ENCODE results near the gene POP5.
A peak's percentile ranks its signal among the peaks of the same experiment; 100 is the strongest.
"Not testable (repeated sequence)": the region's sequence is repeated elsewhere in the genome, so short reads cannot be mapped to it uniquely, and the experiment has no call there.

POP5 gene

DNA sequence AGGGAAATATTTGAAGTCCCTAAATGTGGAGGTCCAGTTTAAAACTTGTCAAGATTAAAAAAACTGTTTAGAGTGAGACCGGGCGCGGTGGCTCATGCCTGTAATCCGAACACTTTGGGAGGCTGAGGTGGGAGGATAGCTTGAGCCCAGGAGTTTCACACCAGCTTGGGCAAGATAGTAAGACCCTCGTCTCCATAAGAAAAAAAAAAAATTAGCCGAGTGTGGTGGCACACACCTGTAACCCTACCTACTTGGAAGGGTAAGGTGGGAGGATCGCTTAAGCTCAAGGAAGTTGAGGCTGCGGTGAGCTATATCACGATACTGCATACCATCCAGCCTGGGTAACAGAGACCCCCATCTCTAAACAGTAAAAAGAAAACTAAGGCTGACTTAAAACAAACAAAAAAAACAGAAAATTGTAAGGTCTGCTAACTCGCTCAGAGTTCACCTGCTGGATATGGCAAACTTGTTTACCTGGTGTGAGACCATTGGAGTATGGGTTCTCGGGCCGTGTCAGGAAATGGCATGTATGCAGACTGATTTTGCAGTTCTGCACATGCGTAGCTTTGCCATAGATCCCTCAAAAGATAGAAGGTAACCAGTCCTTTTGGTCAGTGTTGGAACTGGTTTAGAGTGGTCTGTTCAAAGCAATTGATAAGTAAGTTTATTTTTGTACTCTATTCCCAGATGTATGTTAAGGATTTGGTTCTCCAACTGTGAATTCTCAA is 45.0 kb downstream of the POP5 start:
- DNase-seq = peak; percentile 55

DNA sequence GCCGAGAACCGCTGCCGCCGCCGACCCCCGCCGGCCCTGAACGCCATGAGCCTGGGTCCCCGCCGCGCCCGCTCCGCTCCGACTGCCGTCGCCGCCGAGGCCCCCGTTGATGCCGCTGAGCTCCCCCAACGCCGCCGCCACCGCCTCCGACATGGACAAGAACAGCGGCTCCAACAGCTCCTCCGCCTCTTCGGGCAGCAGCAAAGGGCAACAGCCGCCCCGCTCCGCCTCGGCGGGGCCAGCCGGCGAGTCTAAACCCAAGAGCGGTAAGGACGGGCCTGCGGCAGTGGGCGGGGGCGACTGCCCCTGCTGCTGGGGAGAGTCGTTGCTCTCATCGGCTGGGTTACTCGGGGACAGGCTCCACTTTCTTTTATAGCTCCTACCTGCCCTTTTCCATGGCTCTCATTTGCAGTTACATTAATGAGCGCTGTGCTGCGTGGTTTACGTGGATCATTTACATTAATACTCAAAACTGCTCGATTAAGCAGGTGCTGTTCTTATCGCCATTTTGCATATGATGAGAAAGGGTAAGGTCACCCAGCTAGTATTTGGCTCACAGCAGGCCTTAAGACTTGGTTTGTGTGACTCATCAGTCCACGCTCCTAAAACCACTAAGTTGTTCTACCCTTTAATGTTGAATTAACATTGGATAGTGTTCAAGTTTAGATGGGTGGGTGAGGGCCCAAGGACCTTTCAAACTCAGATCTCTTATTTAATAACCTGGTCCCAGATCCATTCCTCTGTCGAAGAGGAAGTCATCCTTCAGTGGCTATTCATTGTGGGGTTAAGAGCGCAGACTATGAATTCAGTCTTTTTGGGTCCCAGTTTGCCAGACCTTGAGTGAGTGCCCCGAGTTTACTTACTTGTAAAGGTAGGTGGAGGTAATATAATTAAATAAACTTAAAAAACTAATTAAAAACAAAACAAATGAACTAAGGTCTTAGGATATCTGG is 46.2 kb downstream of the POP5 start:
- DNase-seq = peak; percentile 65

DNA sequence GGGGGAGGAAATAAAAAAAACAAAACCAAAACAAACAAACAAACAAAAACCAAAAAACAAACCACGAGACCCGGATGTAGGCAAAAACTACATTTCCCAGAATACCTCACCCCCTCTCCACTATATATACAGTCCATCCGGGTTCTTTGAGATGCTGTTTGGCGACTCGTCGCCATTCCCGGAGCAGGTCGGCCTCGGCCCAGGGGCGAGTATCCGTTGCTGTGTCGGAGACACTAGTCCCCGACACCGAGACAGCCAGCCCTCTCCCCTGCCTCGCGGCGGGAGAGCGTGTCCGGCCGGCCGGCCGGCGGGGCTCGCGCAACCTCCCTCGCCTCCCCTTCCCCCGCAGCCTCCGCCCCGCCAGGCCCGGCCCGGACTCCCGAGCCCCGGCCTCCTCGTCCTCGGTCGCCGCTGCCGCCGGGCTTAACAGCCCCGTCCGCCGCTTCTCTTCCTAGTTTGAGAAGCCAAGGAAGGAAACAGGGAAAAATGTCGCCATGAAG is 46.9 kb downstream of the POP5 start, which contains the start of gene RNF10:
Gene RNF10, plus strand, starts transcription at position 154 of the 500 bp plus-strand sequence. CDS start 456 bp downstream, outside the sequence.
- DNase-seq = peak; percentile 92

DNA sequence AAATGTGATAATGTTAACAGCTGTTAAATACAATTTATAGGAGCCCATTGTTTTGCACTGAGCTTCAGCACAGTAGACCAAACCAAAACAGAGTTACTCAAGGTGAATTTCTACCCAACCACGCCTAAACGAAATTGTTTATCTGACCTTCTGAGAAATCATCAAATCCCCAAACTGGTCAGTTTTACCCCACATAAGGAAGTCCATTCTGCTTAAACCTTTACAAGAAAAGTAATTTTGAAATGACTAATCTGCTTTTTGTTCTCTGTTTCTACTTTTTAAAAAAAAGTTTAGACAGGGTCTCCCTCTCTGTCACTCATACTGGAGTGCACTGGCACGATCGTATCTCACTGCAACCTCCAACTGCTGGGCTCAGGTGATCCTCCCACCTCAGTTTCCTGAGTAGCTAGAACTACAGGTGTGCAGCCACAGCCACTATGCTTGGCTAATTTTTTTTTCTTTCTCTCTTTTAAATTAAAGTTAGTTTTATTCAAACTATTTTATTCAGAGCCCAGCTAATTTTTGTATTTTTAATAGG is 48.4 kb downstream of the POP5 start:
- DNase-seq = no peak

DNA sequence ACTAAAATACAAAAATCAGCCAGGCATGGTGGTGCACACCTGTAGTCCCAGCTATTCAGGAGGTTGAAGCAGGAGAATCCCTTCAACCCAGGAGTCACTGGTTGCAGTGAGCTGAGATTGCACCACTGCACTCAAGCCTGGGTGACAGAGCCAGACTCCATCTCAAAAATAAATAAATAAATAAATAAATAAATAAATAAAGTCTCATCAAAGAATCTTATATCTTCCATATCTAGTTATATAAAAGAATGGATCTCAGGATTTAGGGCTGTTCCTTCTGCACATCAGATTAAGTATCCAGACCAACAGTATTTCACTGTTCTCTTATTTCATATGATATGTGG is 50.8 kb downstream of the POP5 start:
- not testable (repeated sequence) for DNase-seq

DNA sequence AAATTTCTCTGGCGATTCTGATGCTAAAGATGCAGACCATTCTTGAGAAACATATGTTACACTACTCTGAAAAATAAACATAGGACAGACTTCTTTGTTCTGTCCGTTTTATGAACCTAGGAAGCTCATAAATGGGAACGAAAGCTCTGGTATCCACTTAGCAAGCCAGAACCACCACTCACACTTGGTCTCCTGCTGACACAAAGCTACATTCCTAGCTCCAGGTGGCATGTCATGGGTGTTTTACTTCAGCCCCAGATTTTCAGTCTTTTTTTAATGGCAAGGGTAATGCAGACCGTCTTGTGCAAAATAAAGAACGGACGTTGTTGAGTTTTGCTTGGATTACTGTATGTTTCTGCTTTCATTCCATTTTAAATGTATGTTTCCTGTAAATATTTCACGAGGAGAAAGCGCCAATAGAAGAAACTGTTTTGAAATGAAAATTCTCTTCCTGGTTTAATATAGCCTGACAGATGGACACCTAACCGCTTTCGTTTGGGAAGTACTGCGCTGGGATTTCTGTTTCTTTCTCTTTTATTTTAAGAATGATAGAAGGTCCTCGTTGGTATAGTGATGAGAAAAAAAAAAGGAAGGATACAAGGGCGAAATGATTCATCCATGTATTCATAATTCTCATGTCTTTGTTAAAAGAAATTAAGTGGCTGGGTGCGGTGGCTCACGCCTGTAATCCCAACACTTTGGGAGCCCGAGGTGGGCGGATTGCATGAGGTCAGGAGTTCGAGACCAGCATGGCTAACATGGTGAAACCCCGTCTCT is 51.4 kb downstream of the POP5 start:
- DNase-seq = no peak

DNA sequence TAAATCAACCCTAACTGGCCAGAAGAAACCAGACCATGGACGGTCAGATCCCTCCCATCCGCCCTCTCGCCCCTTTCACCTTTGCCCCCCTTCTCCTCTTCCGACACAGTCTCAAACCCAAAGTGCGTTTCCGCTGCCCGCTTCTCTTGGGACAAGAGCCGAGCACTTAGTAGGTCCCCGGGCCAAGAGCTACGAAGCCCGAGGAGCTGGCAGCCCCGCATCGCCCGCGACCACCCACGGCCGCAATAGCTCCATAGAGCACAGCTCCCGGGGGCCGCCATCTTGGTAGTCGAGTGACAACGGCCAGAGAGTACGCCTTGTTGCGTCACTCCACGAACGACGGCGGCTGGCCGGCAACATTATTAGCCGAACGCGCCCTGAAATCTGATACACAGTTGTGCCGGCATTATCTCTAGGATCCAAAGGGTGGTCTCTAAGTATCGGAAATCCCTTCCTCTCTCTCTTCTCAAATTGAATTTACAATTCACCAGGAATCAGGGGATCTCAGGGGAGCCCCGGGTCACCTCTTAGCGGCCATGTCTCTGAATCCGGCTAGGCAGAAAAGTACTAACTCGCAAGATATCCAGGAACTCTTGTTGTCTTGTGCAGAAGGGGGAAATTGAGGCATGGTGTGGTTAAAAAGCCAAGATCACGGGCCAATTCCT is 52.2 kb downstream of the POP5 start, which contains the start of gene COQ5:
Gene COQ5, minus strand, starts transcription at position 298 of the 665 bp plus-strand sequence. Its CDS starts 17 bp downstream, at position 281.
- peak; percentile 89 for DNase-seq
